Muscle layer of duodenum (tissue), 2 donors: Measurements from ENCODE around the gene ERP29.
"Not testable (repeated sequence)": the region's sequence is repeated elsewhere in the genome, so short reads cannot be mapped to it uniquely, and the experiment has no call there.

Experiments
- H3K27ac ChIP-seq: one replicate; pipeline ENCODE4 v1.7.0; 2013; ENCODE audit warnings: mild to moderate bottlenecking, low read length
- H3K27me3 ChIP-seq: one replicate; pipeline ENCODE4 v1.7.0; 2013; ENCODE audit warnings: low read depth, mild to moderate bottlenecking, control low read depth, low read length
- H3K36me3 ChIP-seq, 2 donors: one replicate each; pipeline ENCODE4 v1.7.0; 2013; ENCODE audit warnings: low read length in 2 of 2, control low read depth in 1 of 2, mild to moderate bottlenecking in 1 of 2; ENCODE audit not compliant: insufficient read depth in 2 of 2, control insufficient read depth in 1 of 2
- H3K4me1 ChIP-seq, 2 donors: one replicate each; pipeline ENCODE4 v1.7.0; 2013; ENCODE audit warnings: low read length in 2 of 2, mild to moderate bottlenecking in 2 of 2, control low read depth in 1 of 2, moderate library complexity in 1 of 2; ENCODE audit not compliant: insufficient read depth in 2 of 2, control insufficient read depth in 1 of 2
- H3K4me3 ChIP-seq, 2 donors: one replicate each; pipeline ENCODE4 v1.7.0; 2013; ENCODE audit warnings: low read length in 2 of 2, low read depth in 1 of 2, mild to moderate bottlenecking in 1 of 2
- H3K9me3 ChIP-seq, 2 donors: one replicate each; pipeline ENCODE4 v1.7.0; 2013; ENCODE audit warnings: low read length in 2 of 2, control low read depth in 1 of 2, mild to moderate bottlenecking in 1 of 2; ENCODE audit not compliant: control insufficient read depth in 1 of 2
- donor health status: healthy.

Gene ERP29

GRCh38 chr12:112020947-112021457 is 7.8 kb downstream of the ERP29 start:
- Histone ChIP-seq H3K27ac (no peak overlapping the region), H3K4me1 (no peaks in the 10 kb centered on the region), H3K4me3 (no peak overlapping the region), H3K9me3 (no peaks in the 10 kb centered on the region), H3K36me3 (peaks cover 37 to 43% of the 10 kb centered on the region in 2 donors), H3K27me3 (no peaks in the 10 kb centered on the region)

GRCh38 chr12:112022241-112023016 is 9.2 kb downstream of the ERP29 start:
- Histone ChIP-seq H3K4me3 (no peak overlapping the region), H3K4me1 (no peaks in the 10 kb centered on the region), H3K27me3 (no peaks in the 10 kb centered on the region), H3K9me3 (no peaks in the 10 kb centered on the region), H3K36me3 (peaks cover 37 to 41% of the 10 kb centered on the region in 2 donors), H3K27ac (no peak overlapping the region)

DNA sequence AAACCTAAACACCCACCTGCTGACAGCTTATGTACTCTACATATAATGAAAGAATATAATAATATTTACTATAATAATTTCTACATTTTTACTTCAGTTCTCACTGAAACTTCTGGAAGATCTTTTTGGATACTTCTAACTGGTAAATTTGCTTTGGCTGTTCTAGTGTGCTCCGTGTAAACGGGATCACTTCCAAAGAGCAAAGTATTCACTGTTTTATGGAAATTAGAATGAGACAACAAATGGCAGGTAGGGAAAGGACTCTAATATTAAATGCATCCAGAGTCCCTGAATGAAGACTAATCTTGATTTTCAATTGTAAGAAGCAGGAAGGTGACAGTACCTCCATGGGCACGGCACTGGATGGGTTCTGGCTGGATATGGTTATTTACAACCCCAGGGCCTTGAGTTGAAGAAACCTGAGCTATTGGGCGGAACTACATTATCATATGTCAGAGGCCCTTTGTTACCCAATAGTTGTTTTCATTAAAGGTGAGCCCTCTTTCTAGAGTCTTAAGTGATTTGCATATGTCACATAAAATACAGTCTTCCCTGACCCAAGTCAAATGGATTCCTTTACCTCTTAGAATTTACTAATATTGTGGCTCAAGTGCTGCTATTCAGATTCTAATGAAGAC is 10.7 kb downstream of the ERP29 start:
- H3K36me3 ChIP-seq, result peaks cover 38 to 49% of the 10 kb centered on the region in 2 donors
- no peak overlapping the region for H3K4me3 ChIP-seq
- H3K27ac ChIP-seq, result no peak overlapping the region
- H3K4me1 ChIP-seq, result no peaks in the 10 kb centered on the region
- no peaks in the 10 kb centered on the region for H3K9me3 ChIP-seq
- no peaks in the 10 kb centered on the region for H3K27me3 ChIP-seq

GRCh38 chr12:112025808-112026375 is 12.7 kb downstream of the ERP29 start:
- Histone ChIP-seq H3K36me3 (peaks cover 39 to 51% of the 10 kb centered on the region in 2 donors), H3K27me3 (no peaks in the 10 kb centered on the region), H3K9me3 (no peaks in the 10 kb centered on the region), H3K27ac (no peak overlapping the region), H3K4me3 (no peak overlapping the region), H3K4me1 (no peaks in the 10 kb centered on the region)

DNA sequence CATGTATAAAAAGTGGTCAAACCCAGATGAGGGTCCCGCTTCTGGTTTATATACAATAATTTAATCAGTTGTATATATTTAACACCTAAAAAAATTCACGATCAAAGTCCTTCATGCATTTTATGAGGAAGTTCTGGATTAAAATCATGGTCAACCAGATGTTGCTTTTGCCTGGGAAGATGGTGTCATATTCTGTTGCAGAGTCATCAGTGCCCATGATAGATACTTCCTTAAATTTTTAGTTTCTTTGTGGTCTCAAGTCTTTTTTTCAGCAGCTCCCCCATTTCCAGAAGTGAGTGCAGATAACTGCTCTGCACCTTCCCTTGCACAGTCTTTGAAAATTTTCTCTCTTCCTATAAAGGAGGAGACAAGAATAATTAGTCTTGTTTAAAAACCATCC is 16.1 kb downstream of the ERP29 start:
- H3K36me3 ChIP-seq, result peaks cover 29 to 48% of the 10 kb centered on the region in 2 donors
- no peaks in the 10 kb centered on the region for H3K4me1 ChIP-seq
- no peaks in the 10 kb centered on the region for H3K27me3 ChIP-seq
- no peak overlapping the region for H3K27ac ChIP-seq
- H3K4me3 ChIP-seq, result no peak overlapping the region
- no peaks in the 10 kb centered on the region for H3K9me3 ChIP-seq

DNA sequence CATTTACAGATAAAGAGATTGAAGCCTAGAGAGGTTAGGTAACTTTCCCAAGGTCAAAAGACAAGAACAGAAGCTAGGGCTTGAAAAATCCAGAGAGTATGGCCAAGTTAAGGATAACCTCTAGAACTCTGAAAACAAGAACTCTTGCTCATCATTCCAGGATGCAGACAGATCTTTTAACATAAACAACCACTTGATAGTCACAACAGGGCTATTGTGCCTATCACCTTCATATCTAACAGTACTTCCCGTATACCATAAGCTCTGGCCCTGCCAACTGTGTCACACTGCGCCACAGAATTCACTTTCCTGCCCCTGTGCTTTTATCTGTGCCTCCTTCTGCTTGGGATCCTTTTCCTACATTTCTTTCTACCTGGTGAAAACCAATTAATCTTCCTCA is 18.2 kb downstream of the ERP29 start:
- Histone ChIP-seq H3K4me1 (no peaks in the 10 kb centered on the region), H3K9me3 (no peaks in the 10 kb centered on the region), H3K36me3 (peaks cover 35 to 52% of the 10 kb centered on the region in 2 donors), H3K27me3 (no peaks in the 10 kb centered on the region), H3K4me3 (no peak overlapping the region), H3K27ac (no peak overlapping the region)

DNA sequence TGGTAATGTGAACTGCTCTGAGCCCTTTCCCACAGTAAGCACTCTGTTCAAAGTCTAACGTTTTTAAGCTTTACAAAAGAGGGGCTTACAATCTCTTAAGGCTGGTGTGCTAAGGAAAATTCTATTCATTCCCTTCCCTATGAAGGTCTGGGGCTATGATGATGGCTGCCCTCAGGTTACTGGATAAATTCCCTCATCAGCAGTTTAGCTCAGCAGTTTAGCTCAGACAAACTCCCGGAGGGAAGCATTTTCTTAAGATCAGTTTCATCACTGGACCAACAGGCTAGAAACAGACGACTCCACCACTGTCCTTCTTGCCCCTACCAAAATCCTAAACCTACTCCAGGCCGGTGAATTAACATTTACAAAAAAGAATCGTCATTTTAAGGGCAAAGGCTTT is 19.1 kb downstream of the ERP29 start:
- no peak overlapping the region for H3K27ac ChIP-seq
- H3K9me3 ChIP-seq, result no peaks in the 10 kb centered on the region
- no peaks in the 10 kb centered on the region for H3K27me3 ChIP-seq
- H3K4me1 ChIP-seq, result no peaks in the 10 kb centered on the region
- peaks cover 40 to 58% of the 10 kb centered on the region in 2 donors for H3K36me3 ChIP-seq
- H3K4me3 ChIP-seq, result no peak overlapping the region

DNA sequence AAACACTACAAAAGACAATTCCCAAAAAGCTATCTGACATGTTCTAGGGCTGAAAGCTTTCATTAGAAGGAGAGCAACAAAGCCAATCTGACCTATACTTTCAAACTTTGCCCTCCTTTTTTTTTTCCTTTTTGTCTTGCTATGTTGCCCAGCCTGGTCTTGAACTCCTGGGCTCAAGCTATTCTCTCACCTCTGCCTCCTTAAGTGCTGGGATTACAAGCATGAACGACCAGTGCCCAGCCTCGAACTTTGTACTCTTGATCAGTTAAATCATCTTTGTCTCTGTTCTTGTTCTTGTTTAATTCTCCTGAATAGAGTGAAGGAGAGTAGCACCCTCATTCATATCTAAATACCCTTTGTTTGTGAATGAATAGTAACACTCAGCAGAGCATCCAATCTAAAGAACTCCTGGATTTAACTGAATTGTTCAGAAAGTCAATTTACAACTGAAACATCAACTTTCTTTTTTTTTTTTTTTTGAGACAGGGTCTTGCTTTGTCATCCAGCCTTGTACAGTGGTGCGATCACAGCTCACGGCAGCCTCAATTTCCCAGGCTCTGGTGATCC is 22.1 kb downstream of the ERP29 start:
- no peaks in the 10 kb centered on the region for H3K4me1 ChIP-seq
- no peak overlapping the region for H3K4me3 ChIP-seq
- H3K36me3 ChIP-seq, result peaks cover 56 to 65% of the 10 kb centered on the region in 2 donors
- no peaks in the 10 kb centered on the region for H3K9me3 ChIP-seq
- H3K27me3 ChIP-seq, result no peaks in the 10 kb centered on the region
- no peak overlapping the region for H3K27ac ChIP-seq

DNA sequence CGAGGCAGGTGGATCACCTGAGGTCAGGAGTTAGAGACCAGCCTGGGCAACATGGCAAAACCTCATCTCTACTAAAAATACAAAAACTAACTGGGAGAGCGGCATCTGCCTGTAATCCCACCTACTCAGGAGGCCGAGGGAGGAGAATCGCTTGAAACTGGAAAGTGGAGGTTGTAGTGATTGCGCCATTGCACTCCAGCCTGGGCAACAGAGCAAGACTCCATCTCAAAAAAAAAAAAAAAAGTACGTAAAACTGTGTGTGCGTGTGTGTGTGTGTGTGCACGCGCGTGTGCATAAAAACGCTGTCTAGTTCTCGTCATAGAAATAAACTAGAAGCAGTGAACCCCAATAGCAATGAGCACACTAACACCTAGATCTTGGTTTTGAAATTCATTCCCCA is 23.4 kb downstream of the ERP29 start:
- H3K36me3 ChIP-seq, result peaks cover 67% of the 10 kb centered on the region in 2 donors
- not testable (repeated sequence) for H3K4me3 ChIP-seq, H3K27ac ChIP-seq

GRCh38 chr12:112046003-112046402 is 32.8 kb downstream of the ERP29 start:
- Histone ChIP-seq H3K9me3 (no peaks in the 10 kb centered on the region), H3K4me1 (peaks cover 7 to 9% of the 10 kb centered on the region in 2 donors), H3K36me3 (peaks cover 50 to 67% of the 10 kb centered on the region in 2 donors), H3K27me3 (no peaks in the 10 kb centered on the region), H3K27ac (peak overlapping the region; percentile 67), H3K4me3 (no peak overlapping the region)

More for the DNA sequence above, 23.4 kb downstream of the ERP29 start:
- not testable (repeated sequence) for H3K27me3 ChIP-seq, H3K4me1 ChIP-seq, H3K9me3 ChIP-seq

DNA sequence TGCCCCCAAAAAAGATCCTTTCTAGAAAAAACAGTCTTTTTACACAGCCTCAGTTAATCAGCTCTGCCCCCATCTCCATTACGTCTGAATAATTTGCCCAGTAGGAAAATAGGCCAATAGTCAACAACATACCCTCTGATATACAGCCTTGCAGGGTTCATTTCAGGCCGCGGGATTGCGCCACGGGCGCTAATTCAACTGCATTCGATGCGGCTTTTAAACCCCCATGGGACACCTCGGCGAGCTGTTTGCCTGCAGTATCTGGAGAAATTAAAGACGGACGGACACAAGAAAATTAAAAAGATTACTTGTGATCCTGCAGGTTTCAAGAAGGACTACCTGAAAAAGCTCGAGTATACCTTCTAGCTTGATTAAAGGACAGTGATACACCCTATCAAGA is 36.1 kb downstream of the ERP29 start:
- H3K36me3 ChIP-seq, result peaks cover 54 to 64% of the 10 kb centered on the region in 2 donors
- no peak overlapping the region for H3K4me3 ChIP-seq
- H3K9me3 ChIP-seq, result no peaks in the 10 kb centered on the region
- H3K4me1 ChIP-seq, result peaks cover 7 to 9% of the 10 kb centered on the region in 2 donors
- no peak overlapping the region for H3K27ac ChIP-seq
- H3K27me3 ChIP-seq, result no peaks in the 10 kb centered on the region
